Activated naive CD4-positive, alpha-beta T cell treated with anti-CD3 and anti-CD28 coated beads, Interleukin-2, amount 50 U/mL, for 24 hours (primary cell): ENCODE measurements around the gene DNAH17.

ENCODE experiments used
- H3K27ac Mint-ChIP-seq: one replicate; pipeline ENCODE4 v1.8.0; 2021; ENCODE audit warnings: mild to moderate bottlenecking, mixed read lengths
- H3K27me3 Mint-ChIP-seq: one replicate; pipeline ENCODE4 v1.8.0; 2021; ENCODE audit warnings: mixed read lengths
- H3K36me3 Mint-ChIP-seq: one replicate; pipeline ENCODE4 v1.8.0; 2021; ENCODE audit warnings: mixed read lengths
- H3K4me1 Mint-ChIP-seq: one replicate; pipeline ENCODE4 v1.8.0; 2021; ENCODE audit warnings: mixed read lengths
- H3K4me3 Mint-ChIP-seq: one replicate; pipeline ENCODE4 v1.8.0; 2021; ENCODE audit warnings: mild to moderate bottlenecking, mixed read lengths
- H3K9me3 Mint-ChIP-seq: one replicate; pipeline ENCODE4 v1.8.0; 2021; ENCODE audit warnings: mixed read lengths

DNAH17 gene

GRCh38 chr17:78438694-78439325 is 138.4 kb downstream of the DNAH17 start:
- Mint-ChIP-seq H3K27ac (peak overlapping the region; percentile 38), H3K4me1 (no peaks in the 10 kb centered on the region), H3K27me3 (no peaks in the 10 kb centered on the region), H3K4me3 (no peak overlapping the region), H3K36me3 (no peaks in the 10 kb centered on the region), H3K9me3 (no peaks in the 10 kb centered on the region)

GRCh38 chr17:78438271-78438691 is 138.9 kb downstream of the DNAH17 start:
- H3K27ac Mint-ChIP-seq = no peak overlapping the region
- no peak overlapping the region for H3K4me3 Mint-ChIP-seq
- H3K9me3 Mint-ChIP-seq = no peaks in the 10 kb centered on the region
- H3K27me3 Mint-ChIP-seq = no peaks in the 10 kb centered on the region
- H3K36me3 Mint-ChIP-seq = no peaks in the 10 kb centered on the region
- no peaks in the 10 kb centered on the region for H3K4me1 Mint-ChIP-seq

- H3K36me3 Mint-ChIP-seq = no peaks in the 10 kb centered on the region
- H3K27me3 Mint-ChIP-seq = no peaks in the 10 kb centered on the region
- no peaks in the 10 kb centered on the region for H3K9me3 Mint-ChIP-seq
- no peak overlapping the region for H3K4me3 Mint-ChIP-seq
- no peaks in the 10 kb centered on the region for H3K4me1 Mint-ChIP-seq
- no peak overlapping the region for H3K27ac Mint-ChIP-seq
Measured at GRCh38 chr17:78437508-78438169, 139.6 kb downstream of the DNAH17 start.

DNA sequence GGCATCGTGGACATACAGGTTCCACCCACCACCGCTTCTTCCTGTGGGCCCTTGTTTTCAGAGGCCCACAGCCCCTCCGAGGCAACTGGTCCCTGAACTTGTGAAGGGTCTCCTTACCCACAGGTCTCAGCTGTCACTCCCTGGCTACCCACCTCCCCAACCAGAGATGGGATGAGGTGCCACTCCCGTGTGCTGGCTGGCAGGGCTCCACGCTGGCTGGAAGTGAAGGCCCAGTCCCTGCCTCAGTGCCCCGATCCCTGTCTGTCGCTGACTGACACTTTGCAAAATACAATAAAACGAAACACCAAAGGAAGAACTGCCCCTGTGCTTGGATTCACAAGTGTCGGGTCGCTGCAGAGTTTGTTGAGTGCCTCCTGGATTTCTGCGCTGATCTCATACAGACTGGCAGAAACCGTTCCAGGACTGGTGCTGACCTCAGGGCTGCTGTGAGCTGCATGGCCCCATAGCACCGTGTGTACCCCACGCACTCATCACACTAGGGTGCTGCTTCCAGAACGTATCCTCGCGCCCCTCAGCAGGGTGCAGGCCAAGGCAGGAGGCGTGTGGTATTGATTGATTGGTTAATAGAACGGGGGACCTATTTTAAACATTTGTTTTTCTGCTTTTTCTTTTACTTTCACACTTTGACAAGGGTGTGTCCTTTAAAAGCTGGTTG is 141.7 kb downstream of the DNAH17 start:
- no peaks in the 10 kb centered on the region for H3K4me1 Mint-ChIP-seq
- H3K4me3 Mint-ChIP-seq = no peak overlapping the region
- no peaks in the 10 kb centered on the region for H3K9me3 Mint-ChIP-seq
- H3K27me3 Mint-ChIP-seq = no peaks in the 10 kb centered on the region
- H3K36me3 Mint-ChIP-seq = no peaks in the 10 kb centered on the region
- peak overlapping the region; percentile 47 for H3K27ac Mint-ChIP-seq

DNA sequence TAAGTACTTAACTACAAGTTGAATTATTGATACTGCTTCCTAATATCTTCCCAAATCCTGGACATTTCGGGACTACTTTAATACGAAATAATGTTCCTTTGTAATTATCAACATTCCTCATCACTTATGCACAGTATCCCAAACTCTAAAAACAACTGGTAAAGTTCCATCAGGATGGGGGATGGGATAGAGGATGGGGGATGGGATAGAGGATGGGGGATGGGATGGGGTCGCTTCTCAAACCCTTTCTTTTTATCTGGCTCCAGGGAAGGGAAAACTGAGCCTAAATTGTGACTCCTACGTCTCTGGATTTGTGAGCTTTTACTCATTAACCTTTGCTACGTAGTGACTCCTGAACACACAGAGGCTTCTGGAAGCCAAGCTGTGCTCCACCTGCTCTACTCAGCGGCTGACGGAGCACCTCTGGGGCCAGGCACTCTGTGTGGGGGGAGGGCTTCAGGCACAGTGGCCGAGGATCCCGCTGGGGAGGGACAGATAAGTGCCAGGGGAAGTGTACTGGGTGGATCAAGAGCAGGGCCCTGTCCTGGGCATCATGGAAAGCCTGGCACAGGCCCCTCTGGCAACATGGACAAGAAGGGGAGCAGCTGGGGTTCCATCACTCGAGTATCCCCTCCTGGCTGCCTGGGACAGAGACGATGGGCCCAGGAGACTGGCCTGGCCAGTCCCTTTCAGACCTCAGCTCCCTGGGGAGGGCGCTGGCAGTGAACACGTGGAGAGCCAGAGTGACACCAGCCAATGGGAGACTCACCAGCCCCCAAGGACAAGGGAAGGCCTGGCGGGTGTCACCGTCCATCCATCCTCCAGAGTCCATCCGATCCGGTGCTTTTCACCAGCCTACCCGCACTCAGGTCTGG is 142.5 kb downstream of the DNAH17 start:
- H3K4me1 Mint-ChIP-seq = no peaks in the 10 kb centered on the region
- H3K27ac Mint-ChIP-seq = no peak overlapping the region
- no peaks in the 10 kb centered on the region for H3K36me3 Mint-ChIP-seq
- no peak overlapping the region for H3K4me3 Mint-ChIP-seq
- H3K27me3 Mint-ChIP-seq = no peaks in the 10 kb centered on the region
- no peaks in the 10 kb centered on the region for H3K9me3 Mint-ChIP-seq

- no peak overlapping the region for H3K27ac Mint-ChIP-seq
- no peaks in the 10 kb centered on the region for H3K9me3 Mint-ChIP-seq
Measured at GRCh38 chr17:78433780-78434335, 143.3 kb downstream of the DNAH17 start.

GRCh38 chr17:78433013-78433727 is 144.0 kb downstream of the DNAH17 start:
- H3K36me3 Mint-ChIP-seq = peaks cover 1% of the 10 kb centered on the region

More at GRCh38 chr17:78433780-78434335, 143.3 kb downstream of the DNAH17 start:
- Mint-ChIP-seq H3K27me3 (no peaks in the 10 kb centered on the region), H3K36me3 (peaks cover under 1% of the 10 kb centered on the region), H3K4me1 (no peaks in the 10 kb centered on the region), H3K4me3 (no peak overlapping the region)

DNA sequence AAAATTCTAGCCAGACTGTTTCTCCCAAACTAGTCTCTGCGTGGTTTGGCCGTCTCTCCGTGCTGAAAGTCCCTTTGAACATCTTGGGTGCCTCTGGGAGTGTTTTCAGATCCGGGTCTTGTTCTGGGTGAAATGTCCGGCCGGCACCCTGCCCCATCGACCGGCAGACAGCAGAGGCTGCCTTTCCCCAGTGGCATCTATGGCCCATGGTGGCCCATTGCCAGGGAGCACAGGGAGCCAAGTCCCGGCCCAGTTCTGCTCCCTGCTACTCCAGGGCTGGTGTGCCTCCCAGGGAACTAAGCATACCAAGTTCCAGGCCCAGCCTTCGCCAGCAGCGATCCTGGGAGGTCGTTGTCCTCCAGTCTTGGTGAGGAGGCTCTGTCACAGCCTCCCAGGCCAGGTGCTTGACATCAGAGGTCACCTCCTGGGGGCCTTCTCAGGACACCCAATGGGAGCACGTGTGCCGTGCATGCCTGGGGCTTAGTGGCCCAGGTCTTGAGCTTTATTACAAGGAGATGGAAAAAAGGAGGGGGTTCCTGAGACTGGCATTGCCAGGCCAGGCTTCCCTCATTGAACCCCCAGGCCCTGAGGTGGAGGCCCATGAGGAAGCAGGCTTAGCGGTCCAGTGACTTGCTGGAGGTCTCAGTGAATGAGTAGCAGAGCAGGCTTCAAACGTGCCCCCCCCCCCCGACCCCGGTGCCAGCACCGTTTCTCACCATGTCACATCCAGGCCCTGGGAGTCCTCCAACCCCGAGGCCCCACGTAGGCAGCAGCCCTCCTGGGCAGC is 144.8 kb downstream of the DNAH17 start:
- H3K27me3 Mint-ChIP-seq = no peaks in the 10 kb centered on the region
- no peaks in the 10 kb centered on the region for H3K9me3 Mint-ChIP-seq
- no peak overlapping the region for H3K4me3 Mint-ChIP-seq
- H3K36me3 Mint-ChIP-seq = peaks cover 1% of the 10 kb centered on the region
- no peak overlapping the region for H3K27ac Mint-ChIP-seq
- no peaks in the 10 kb centered on the region for H3K4me1 Mint-ChIP-seq

More at GRCh38 chr17:78433013-78433727, 144.0 kb downstream of the DNAH17 start:
- no peak overlapping the region for H3K27ac Mint-ChIP-seq
- H3K4me3 Mint-ChIP-seq = no peak overlapping the region
- H3K27me3 Mint-ChIP-seq = no peaks in the 10 kb centered on the region
- no peaks in the 10 kb centered on the region for H3K9me3 Mint-ChIP-seq
- H3K4me1 Mint-ChIP-seq = no peaks in the 10 kb centered on the region

- no peaks in the 10 kb centered on the region for H3K27me3 Mint-ChIP-seq
- H3K4me3 Mint-ChIP-seq = no peak overlapping the region
- peaks cover 1% of the 10 kb centered on the region for H3K36me3 Mint-ChIP-seq
- no peaks in the 10 kb centered on the region for H3K9me3 Mint-ChIP-seq
- H3K4me1 Mint-ChIP-seq = no peaks in the 10 kb centered on the region
- H3K27ac Mint-ChIP-seq = peak overlapping the region; percentile 51
Measured at GRCh38 chr17:78431692-78431958, 145.6 kb downstream of the DNAH17 start.

DNA sequence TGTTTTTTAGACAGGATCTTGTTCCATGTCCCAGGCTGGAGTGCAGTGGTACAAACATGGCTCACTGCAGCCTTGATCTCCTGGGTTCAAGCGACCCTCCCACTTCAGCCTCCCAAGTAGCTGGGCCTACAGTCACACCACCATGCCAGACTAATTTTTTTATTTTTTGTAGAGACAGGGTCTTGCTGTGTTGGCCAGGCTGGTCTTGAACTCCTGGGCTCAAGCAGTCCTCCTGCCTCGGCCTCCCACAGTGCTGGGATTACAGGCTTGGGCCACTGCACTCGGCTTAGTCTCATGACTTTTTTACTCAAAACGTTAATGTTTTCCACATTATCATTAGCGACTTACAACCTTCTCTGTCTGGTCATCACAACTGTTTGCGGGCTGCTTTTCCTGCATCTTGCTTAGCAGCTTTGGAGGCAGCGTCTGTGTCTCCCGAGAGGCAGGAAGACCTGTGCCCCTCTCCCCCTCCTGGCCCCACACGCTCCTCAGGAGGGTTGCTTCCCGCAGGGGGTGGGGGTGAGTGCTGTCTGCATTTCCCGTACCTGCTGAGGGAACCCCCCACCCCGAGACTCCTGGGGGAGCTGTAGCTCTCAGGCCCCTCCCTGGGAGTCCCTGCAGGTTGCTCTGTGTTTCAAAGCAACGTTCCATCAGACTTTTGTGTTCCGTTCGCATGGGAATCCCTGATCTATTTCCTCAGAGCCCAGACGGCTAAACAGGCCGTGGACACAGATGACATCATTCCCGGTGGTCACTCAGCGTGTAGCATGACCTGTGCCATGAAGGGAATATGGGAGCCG is 146.1 kb downstream of the DNAH17 start:
- no peaks in the 10 kb centered on the region for H3K27me3 Mint-ChIP-seq
- no peaks in the 10 kb centered on the region for H3K9me3 Mint-ChIP-seq
- no peak overlapping the region for H3K4me3 Mint-ChIP-seq
- no peaks in the 10 kb centered on the region for H3K4me1 Mint-ChIP-seq
- H3K27ac Mint-ChIP-seq = peak overlapping the region; percentile 51
- peaks cover 1% of the 10 kb centered on the region for H3K36me3 Mint-ChIP-seq

GRCh38 chr17:78429618-78429995 is 147.6 kb downstream of the DNAH17 start:
- no peaks in the 10 kb centered on the region for H3K27me3 Mint-ChIP-seq
- no peak overlapping the region for H3K4me3 Mint-ChIP-seq
- H3K27ac Mint-ChIP-seq = no peak overlapping the region
- H3K9me3 Mint-ChIP-seq = no peaks in the 10 kb centered on the region
- peaks cover 2% of the 10 kb centered on the region for H3K36me3 Mint-ChIP-seq
- H3K4me1 Mint-ChIP-seq = no peaks in the 10 kb centered on the region

DNA sequence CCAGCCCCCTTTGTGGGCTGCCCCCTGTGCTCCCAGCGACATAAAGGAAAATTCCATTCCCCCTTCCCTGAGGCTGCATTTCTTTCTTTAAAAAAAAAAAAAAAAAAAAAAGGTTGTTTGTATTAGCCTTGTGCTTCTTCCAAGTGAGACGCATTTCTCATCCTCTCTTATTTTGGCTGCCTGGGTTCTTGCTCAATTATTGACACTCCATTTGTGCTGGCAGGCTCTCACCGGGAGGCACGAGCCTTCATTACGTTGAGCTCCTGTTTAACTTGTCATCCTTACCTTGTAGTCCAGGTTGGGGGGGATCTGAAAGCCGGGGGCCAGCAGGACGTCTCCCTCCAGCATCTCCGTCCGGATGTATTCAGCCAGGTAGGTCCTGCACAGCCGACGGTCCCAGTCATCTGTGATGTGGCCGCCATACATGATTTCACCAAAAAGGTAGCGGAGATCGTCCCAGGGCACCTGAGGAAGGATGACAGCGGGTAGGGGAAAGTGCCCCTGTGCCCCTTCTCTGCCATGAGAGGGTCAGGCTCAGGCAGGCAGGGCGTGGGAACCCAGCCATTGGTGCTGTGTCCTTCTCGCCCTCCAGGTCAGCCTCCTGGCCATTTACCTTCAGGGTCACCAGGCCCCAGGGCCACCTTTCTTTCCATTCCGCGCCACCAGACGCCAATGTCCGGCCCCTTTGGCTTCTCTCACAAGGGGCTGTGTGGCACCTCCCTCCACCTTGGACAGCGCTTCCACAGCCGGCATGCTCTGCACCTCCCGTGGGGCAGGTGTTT is 148.2 kb downstream of the DNAH17 start:
- no peaks in the 10 kb centered on the region for H3K9me3 Mint-ChIP-seq
- H3K4me3 Mint-ChIP-seq = no peak overlapping the region
- no peak overlapping the region for H3K27ac Mint-ChIP-seq
- H3K4me1 Mint-ChIP-seq = no peaks in the 10 kb centered on the region
- peaks cover 5% of the 10 kb centered on the region for H3K36me3 Mint-ChIP-seq
- H3K27me3 Mint-ChIP-seq = no peaks in the 10 kb centered on the region

DNA sequence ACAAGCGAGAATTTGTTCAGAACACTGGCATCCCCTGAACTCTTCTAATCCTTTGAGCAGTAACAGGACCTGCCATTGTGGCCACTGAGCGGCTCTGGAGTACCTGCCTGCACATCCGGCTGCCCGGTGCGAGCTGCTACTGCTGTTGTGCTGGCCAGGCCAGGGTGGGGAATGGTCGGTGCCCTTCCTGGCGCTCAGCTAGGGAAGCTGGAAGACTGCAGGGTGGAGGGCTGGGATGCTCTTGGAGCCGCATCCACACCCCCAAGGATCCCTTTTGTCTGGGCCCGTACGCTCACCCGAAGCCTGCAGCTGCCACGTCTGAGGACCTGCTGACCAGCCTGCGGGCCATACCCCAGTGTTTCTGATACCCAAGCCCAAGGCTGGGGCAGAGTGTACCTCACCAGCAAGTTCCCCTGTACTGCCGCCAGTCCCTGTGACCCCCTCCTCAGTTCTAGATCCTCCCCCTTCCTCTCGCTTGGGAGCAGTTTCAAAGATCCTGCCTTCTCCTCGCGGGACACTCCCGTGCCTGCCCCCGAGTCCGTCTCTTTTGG is 149.1 kb downstream of the DNAH17 start:
- Mint-ChIP-seq H3K9me3 (no peaks in the 10 kb centered on the region), H3K36me3 (peaks cover 5% of the 10 kb centered on the region), H3K4me3 (no peak overlapping the region), H3K27me3 (no peaks in the 10 kb centered on the region), H3K27ac (no peak overlapping the region), H3K4me1 (no peaks in the 10 kb centered on the region)
